ENCODE results near the gene NBEAL1. TPM values are rescaled to one million over a fixed set of nuclear protein-coding genes. Genes with fewer than 3 reads are reported as not detected.
"Not testable (repeated sequence)": the region's sequence is repeated elsewhere in the genome, so short reads cannot be mapped to it uniquely, and the experiment has no call there.

NBEAL1 gene
- total RNA-seq, 1 donor from 2014 or later, result 67.2 TPM

DNA sequence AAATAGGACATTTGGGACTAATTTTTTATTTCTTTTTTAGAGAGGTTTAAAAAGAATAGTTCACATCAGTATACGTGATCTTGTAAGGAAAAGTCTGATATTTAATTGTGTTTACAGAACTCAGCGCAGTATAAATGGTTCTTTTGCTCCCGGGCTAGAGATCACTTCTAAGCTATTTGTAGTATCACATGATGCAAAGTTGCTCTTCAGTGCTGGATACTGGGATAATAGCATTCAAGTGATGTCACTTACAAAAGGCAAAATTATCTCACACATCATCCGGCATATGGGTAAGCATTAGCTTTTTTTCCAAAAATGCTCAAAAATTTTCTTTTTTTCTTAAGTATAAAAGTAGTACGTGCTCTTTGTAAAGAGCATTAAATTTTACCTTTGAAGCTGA, 186.8 kb downstream of the NBEAL1 start:
- Histone ChIP-seq H3K36me3 (peaks cover 91% of the 10 kb centered on the region), H3K4me3 (no peak overlapping the region), H3K27me3 (ENCODE audit: low read depth) (no peaks in the 10 kb centered on the region), H3K27ac (no peak overlapping the region), H3K9me3 (no peaks in the 10 kb centered on the region), H3K4me1 (no peaks in the 10 kb centered on the region)
- intact Hi-C loops (cut with DNase I), result no loop called here
- no peak for ATAC-seq
- TF ChIP-seq, protein P1, sequence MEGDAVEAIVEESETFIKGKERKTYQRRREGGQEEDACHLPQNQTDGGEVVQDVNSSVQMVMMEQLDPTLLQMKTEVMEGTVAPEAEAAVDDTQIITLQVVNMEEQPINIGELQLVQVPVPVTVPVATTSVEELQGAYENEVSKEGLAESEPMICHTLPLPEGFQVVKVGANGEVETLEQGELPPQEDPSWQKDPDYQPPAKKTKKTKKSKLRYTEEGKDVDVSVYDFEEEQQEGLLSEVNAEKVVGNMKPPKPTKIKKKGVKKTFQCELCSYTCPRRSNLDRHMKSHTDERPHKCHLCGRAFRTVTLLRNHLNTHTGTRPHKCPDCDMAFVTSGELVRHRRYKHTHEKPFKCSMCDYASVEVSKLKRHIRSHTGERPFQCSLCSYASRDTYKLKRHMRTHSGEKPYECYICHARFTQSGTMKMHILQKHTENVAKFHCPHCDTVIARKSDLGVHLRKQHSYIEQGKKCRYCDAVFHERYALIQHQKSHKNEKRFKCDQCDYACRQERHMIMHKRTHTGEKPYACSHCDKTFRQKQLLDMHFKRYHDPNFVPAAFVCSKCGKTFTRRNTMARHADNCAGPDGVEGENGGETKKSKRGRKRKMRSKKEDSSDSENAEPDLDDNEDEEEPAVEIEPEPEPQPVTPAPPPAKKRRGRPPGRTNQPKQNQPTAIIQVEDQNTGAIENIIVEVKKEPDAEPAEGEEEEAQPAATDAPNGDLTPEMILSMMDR (IDR thresholded peaks at IDR 0.05), result no peak
- no peak for DNase-seq

DNA sequence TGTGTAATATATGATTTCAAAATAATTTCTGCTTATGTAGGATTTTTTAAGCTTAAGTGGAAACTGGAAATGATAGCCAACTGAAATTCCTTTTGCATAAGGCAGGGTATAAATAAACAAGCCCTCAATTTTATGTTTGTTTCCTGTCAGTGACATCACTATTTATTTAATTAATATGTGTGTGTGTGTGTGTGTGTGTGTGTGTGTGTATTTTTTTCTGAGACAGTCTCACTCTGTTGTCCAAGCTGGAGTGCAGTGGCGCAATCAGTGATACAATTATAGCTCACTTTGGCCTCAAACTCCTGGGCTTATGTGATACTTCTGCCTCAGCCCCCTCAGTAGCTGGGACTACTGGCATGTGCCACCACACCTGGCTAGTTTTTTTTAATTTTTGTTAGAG, 194.9 kb downstream of the NBEAL1 start:
- Histone ChIP-seq H3K9me3 (no peaks in the 10 kb centered on the region), H3K4me3 (no peak overlapping the region), H3K4me1 (no peaks in the 10 kb centered on the region), H3K36me3 (peaks cover 57% of the 10 kb centered on the region), H3K27me3 (ENCODE audit: low read depth) (no peaks in the 10 kb centered on the region), H3K27ac (no peak overlapping the region)
- DNase-seq (no peak), ATAC-seq (peak in 1 of 2 donors; percentile 18)
- intact Hi-C loops (cut with DNase I), result no loop called here
- TF ChIP-seq, protein P1 (IDR thresholded peaks at IDR 0.05), result no peak

DNA sequence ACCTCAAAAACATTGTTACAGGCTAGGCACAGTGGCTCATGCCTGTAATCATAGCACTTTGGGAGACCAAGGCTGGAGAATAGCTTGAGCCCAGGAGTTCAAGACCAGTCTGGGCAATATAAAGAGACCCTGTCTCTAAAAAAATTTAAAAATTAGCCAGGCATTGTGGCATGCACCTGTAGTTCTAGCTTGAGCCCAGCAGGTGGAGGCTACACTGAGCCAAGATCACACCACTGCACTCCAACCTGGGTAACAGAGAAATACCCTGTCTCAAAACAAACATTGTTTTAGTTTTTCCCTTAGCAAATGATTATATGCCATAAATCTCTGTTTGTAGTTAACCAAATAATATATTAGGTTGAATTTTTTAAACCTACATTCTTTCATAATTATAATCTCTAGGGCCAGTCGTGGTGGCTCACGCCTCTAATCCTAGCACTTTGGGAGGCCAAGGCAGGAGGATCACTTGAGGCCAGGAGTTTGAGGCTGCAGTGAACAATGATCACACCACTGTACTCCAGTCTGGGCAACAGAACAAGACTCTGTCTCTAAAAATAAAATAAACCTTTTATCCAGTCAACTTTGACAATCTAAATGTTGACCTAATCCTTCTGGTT, 210.9 kb downstream of the NBEAL1 start:
- intact Hi-C loops (cut with DNase I), result no loop called here
- ATAC-seq, result peak; percentile 63 to 70
- H3K4me3 ChIP-seq, result no peak overlapping the region

DNA sequence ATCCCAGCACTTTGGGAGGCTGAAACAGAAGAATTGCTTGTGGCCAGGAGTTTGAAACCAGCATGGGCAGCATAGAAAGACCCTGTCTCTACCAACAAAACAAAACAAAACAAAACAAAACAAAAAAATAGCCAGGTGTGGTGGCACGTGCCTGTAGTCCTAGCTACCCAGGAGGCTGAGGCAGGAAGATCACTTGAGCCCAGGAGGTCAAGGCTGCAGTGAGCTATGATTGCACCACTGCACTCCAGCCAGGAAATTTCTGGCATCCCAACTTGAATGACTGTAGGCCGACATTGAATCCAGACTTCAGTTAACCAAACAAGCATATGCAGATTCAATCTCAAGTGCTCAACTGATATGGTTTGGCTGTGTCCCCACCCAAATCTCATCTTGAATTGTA, 215.0 kb downstream of the NBEAL1 start:
- H3K27ac ChIP-seq; H3K4me1 ChIP-seq; ATAC-seq; H3K4me3 ChIP-seq; H3K36me3 ChIP-seq; H3K9me3 ChIP-seq; DNase-seq; H3K27me3 ChIP-seq (ENCODE audit: low read depth); intact Hi-C loops (cut with DNase I): not testable (repeated sequence)

More for the DNA sequence above, 210.9 kb downstream of the NBEAL1 start:
- H3K27me3 ChIP-seq (ENCODE audit: low read depth), result no peaks in the 10 kb centered on the region
- no peak for DNase-seq
- TF ChIP-seq, protein P1 (IDR thresholded peaks at IDR 0.05), result peak; percentile 63
- no peak overlapping the region for H3K27ac ChIP-seq
- no peaks in the 10 kb centered on the region for H3K9me3 ChIP-seq
- no peaks in the 10 kb centered on the region for H3K4me1 ChIP-seq
- H3K36me3 ChIP-seq, result no peaks in the 10 kb centered on the region

DNA sequence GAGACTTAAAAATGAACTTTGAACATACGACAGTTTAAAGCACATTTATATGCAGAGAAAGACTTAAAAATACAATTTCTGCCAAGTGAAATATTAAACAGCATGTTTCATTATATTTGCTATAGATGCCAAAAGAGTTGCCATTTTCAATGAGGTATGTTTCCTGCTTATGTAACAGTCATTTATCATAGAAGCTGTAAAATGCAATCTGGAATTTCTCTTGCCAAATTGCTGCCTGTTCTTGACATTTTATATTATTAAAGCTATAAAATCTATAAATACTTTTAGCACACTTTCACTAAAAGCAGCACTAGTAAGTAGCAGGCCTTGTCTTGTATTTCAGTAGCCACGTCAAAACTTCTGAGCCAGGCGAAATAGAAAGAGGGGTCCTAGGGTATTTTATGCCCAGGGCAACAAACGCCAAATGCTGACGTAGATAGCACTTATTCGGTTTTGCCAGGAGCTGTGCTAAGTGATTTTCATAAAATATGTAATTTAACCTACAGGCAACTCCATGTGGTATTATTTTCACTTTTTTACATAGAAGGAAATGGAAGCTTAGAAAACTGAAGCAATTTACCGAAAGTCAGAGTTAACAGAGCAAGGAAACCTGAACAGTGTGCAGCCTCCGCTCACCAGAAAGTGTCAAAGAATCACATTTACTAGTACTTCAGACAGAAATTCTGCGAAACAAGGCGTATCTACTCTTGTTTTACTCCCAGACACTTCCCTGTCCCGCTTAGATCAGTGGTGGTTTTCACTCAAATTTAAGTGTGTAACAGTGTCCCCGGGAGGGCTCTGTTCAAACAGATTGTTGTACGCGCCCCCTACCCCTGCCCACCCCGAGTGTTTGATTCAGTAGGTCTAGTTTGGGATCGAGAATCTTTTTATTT, 222.9 kb downstream of the NBEAL1 start:
- Histone ChIP-seq H3K4me1 (peaks cover 23% of the 10 kb centered on the region), H3K9me3 (no peaks in the 10 kb centered on the region), H3K27me3 (ENCODE audit: low read depth) (no peaks in the 10 kb centered on the region), H3K27ac (peak overlapping the region; percentile 97), H3K36me3 (peaks cover 12% of the 10 kb centered on the region), H3K4me3 (peak overlapping the region; percentile 97)
- intact Hi-C loops (cut with DNase I), result no loop called here
- ATAC-seq, result no peak
- DNase-seq, result no peak
- TF ChIP-seq, protein P1 (IDR thresholded peaks at IDR 0.05), result no peak

DNA sequence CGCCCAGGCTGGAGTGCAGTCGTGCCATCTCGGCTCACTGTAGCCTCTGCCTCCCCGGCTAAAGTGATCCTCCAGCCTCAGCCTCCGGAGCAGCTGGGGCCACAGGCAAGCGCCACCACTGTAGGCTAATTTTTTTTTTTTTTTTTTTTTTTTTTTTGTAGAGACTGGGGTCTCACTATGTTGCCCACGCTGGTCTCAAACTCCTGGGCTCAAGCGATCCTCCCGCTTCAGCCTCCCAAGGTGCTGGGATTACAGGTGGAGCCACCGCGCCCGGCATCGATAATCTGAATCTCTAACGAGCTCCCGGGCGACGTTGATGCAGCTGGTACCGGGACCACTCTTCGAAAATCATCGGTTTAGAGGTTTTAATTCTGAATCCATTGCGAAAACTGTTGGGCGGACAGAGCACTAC, 223.6 kb downstream of the NBEAL1 start:
- no peak for DNase-seq
- H3K4me1 ChIP-seq, result peaks cover 23% of the 10 kb centered on the region
- peaks cover 17% of the 10 kb centered on the region for H3K36me3 ChIP-seq
- peak overlapping the region; percentile 97 for H3K27ac ChIP-seq
- intact Hi-C loops (cut with DNase I), result no loop called here
- TF ChIP-seq, protein P1 (IDR thresholded peaks at IDR 0.05), result no peak
- no peak for ATAC-seq
- H3K9me3 ChIP-seq, result no peaks in the 10 kb centered on the region
- no peaks in the 10 kb centered on the region for H3K27me3 ChIP-seq (ENCODE audit: low read depth)
- H3K4me3 ChIP-seq, result peak overlapping the region; percentile 97
